CD4-positive, alpha-beta T cell treated with Interleukin-4 for 4 hours (primary cell): ENCODE results near the gene LMO7.

ENCODE experiments used
- DNase-seq: peaks from one replicate; pipeline ENCODE4 v3.0.0-alpha.2; 2020

The LMO7 gene

DNA sequence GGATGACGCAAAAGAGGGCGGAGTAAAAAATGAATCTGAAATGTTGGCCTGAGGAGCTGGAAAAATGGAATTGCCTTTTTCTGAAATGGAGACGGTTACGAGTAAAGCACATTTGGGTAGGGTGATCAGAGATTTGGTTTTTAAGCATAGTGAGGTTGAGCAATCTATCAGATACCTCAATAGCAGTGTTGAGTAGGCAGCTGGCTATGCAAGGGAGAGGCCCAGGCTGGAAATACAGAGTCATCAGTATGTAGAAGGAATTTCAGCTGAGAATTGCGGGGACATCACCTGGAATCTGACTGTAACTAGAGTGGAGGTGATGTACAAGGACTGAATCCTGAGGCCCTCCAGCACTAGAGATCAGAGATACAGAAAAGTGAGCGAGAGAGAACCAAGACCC is 224.8 kb downstream of the LMO7 start:
- no peak for DNase-seq

DNA sequence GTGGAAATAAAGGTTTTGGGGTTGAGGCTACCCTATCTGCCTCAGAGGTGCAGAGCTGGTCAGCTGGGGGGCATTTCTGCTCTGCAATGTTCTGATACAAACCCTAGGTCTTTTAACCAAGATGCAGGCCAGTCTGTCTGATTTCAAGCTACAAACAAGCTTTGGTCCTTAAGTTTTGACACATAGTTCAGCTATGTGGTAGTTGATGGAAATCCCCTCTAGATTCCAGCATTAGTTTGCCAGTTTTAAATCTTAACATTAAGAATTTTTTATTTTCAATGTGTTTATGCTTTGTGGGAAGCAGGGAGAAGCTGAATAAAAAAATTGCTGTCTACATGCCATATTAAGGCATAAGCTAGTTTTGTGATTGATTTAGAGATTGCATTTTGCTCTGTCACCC is 225.7 kb downstream of the LMO7 start:
- DNase-seq, result no peak

DNA sequence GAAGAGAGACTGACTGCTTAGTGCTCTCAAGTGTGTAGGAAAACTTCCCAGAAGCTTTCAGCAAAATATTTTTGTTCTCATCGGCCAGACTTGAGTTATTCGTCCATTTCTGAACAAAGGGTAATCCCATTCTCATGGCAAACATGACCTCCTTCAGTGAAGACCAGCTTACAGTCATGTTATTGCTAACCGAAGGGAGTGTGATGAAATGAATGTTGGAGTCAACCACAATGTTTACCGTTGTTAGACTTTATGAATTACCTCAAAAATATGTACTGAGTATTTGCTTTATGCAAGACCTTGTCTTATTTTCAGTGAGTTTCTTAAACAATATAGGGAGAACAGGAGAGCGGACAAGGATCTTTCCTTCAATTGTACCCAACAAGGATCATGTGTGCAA is 228.6 kb downstream of the LMO7 start:
- no peak for DNase-seq

GRCh38 chr13:75867379-75868117 is 231.4 kb downstream of the LMO7 start:
- DNase-seq, result no peak

DNA sequence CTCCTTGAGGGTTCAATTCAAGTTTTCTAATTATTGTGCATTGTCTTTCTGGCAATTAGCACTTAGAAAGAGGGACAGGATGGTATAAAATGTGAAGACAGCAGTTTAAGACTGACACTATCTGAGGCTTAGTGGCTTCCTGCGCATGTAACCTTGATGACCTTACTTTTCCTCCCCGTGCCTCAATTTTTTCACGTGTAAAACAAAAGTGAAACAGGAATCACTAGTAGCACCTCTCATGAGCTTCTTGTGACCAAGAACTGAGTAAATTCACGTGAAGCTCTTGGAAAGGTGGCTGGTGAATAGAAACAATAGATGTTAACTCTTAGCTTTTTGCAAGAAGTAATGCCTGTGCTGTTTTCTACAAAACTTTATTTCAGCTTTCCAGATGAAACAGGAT is 233.9 kb downstream of the LMO7 start:
- peak; percentile 32 for DNase-seq

DNA sequence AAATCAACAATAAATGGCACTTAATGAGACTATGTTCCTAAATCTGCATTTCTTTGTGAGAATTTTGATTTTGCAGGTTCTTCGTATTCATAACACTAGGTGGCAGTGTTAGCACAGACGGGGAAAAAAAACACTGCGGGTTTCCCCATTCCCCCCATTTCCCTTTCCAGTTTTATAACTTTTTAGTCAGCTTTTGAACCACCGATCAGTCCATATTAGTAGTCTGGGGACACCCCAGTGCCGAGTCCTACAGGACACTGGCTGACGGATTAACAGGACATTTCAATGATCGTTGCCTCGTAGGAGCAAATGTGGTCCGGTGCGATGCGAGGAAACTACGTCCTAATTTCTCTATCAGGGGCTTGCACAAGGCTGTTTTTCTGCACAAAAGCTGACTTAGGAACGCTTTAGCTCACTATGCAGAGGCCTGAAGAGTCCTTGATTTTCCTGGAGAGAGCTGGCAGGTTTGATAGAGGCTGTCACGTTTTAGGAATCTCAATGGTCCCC is 234.3 kb downstream of the LMO7 start:
- DNase-seq, result peak; percentile 37

DNA sequence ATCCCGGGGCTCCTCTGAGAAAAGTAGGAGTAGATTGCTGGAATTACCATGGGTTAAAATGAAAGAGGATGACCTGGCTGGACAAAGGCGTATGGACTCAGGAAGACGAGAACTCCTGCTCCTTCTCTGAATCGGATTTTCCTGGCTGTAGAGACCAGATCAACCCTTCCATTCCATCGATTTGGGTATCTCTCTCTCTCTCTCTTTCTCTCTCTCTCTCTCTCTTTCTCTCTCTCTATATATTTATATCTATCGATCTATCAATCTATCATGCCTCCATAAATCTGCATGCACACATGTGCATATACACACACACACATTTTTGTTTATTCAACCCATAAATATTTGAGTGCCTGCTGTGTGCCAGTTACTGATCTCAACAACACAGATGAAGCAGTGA is 234.9 kb downstream of the LMO7 start:
- DNase-seq, result no peak

- DNase-seq, result no peak
Observed at GRCh38 chr13:75872980-75873379, 236.8 kb downstream of the LMO7 start.

DNA sequence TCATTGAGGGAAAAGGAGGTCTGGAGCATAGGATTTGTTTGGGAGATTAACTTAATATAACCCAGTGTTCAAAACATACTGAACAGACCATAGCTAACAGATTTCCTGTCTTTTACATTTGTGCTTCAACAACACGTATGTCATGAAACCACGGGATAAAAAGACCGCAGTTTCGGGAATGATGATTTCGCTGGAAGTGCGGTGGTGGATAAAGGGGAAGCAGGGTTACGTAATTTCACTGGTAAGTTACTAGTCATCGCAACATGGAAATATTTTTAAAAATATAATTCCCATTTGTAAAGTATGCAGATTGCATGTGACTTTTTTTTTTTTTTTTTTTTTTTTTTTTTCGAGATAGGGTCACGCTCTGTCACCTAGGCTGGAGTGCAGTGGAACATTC is 237.4 kb downstream of the LMO7 start:
- DNase-seq, result no peak

- no peak for DNase-seq
Observed at GRCh38 chr13:75875450-75875849, 239.3 kb downstream of the LMO7 start.

DNA sequence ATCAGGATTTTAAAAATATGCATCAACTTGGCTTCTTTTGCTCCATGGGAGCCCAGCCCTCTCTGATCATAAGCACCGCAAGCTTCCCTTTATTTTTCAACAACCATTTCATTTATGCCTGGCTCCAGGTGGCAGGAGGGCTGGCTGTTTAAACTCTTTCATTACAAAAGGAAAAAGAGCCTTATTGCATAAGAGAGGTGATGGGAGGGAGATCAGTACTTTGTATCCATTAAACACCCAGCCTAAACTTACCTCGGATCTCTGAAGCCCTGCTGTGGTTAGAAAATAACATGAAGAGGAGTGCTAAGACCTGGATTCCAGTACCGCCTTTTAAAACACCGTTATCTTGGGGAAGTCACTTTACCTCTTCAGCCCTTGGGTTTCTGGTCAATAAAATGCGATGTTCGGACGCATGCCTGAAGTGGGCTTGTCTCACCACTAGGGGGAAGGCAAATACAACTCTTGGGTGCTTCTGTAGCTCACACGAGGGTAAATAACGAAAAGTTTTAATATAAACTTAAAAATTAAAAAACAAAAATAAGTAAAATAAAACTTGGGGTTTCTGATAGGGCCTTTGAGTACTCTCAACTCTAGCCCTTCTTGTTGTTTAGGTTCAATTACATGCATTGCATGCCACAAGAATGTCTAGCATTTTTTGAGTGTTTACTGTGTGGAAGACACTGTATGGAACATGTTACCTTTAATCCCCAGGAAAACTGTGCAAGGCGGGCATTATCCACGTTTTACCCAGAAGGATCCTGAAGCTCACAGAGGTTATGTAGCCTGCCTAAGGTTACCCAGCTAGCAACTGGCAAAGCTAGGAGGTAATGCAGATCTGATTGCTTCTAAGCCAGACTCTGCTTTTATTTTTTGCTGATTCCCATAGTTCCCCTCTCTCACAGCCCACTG is 240.3 kb downstream of the LMO7 start:
- peak; percentile 63 for DNase-seq

DNA sequence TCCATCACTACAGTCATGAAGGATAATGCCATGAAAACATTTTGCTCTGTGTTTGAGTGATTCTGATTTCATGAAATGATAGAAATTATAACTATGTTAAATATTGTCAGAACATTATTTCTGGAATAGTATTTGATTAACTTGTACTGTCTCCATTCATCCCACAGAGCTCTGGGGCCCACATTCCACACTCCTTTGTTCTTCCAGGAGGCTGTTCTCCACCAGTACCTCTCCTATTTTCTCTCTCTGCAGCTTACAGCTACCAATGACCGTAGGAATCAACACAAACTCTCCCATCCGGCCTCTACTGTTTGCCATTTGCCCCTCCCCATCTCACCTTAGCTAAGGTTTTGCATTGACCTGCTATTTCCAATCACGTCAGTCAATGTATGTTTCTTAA is 240.9 kb downstream of the LMO7 start:
- no peak for DNase-seq

- no peak for DNase-seq
Observed at GRCh38 chr13:75879656-75880055, 243.5 kb downstream of the LMO7 start.

- no peak for DNase-seq
Observed at GRCh38 chr13:75881109-75881775, 245.1 kb downstream of the LMO7 start.

GRCh38 chr13:75882261-75882660 is 246.1 kb downstream of the LMO7 start:
- no peak for DNase-seq

DNA sequence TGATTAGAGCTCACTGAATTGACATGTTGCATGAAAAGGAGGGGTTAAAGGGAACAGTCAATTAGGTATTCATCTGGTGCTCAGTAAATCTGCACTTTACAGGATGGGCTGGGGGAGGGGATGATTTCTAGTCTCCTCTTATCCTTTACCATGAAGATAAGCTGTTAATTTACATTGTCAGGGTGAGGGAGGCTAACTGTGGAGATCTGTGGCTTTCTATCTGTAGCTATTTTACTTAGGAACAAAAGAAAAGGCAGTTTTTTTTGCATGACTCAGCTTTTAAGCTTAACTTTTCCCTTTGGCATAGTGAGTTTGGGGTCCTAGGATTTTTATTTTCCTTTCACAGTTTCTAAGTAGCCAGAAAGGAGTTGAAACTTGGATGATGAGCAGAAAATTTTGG is 253.3 kb downstream of the LMO7 start:
- no peak for DNase-seq

GRCh38 chr13:75895168-75895567 is 259.0 kb downstream of the LMO7 start:
- no peak for DNase-seq

DNA sequence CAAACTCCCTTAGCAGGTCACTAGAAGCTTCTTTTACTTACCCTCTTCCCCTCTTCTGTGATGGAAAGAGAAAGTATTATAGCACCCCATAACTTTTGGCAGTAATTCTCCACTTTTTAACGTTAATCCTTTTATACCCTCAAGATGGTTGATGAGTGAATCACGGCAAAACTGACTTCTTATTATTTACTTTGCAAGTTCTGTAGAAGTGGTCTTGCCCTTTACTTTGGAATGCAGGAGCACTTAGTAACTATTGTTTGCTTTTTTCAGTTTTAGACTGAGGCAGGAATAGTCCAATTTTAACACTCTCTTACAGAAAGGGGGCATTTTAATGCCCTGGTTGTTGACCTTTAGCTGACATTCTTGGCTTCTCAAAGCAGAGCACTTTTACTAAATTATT is 260.1 kb downstream of the LMO7 start:
- DNase-seq, result no peak

DNA sequence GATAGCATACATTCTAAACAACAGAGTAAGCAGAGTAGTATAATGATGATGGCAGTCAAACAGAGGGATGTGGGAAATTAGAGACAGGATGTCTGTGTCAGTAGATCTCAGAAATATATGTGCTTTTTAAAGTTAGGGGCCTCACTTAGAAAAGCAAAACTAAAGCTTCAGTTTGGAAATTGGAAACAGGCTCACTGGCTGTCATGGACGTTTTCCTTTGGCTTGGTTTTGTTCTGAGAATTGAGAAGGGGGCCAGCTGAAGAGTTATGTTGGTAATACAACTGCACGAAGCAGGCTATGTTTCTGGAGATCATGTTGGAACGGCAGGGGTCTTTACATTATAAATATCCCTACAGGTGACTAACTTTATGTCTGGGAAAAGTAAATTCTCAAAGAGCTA is 261.3 kb downstream of the LMO7 start:
- no peak for DNase-seq

GRCh38 chr13:75901501-75901900 is 265.4 kb downstream of the LMO7 start:
- no peak for DNase-seq

DNA sequence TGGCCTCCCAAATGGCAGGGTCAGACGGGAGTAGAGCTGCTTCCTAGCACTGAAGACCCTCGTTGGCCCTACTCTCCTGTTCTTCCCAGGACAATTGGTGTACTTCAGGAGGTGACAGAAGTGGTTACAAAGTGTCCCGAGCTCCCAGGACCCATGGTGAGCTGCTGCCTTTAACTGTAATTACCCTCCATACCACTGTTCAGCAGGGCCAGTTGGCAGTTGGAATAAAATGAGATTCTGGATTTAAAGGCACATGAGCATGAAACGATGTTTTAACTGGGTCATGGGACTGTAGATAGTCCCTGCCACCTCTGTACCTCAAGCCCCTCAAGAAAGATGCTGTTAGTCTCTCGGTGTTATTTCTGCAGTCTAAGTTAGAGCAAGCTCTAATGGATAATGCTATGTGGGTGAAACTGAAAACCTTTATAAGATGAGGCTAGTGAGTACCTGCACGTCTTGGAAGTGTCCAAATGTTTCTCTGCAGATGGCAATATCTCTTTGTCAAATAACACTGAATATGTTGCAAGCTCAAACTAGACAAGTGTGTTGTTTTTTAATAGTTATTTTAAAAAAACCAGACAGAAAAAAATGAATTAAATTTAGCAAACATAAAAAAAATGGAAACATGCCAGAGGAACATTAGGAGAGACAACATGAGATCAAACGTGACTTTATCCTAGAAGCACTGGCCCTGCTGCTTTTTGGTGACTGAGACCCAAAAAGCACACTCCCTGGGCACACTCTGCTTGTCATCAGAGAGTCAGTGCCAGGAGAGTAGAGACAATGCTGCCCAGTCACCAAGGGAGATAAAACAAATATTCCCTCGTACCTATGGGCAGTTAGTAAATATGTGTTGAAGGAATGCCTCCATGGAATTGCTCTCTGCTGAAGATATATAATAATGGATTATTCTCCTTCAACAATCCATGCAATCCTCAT is 266.3 kb downstream of the LMO7 start:
- DNase-seq, result no peak

DNA sequence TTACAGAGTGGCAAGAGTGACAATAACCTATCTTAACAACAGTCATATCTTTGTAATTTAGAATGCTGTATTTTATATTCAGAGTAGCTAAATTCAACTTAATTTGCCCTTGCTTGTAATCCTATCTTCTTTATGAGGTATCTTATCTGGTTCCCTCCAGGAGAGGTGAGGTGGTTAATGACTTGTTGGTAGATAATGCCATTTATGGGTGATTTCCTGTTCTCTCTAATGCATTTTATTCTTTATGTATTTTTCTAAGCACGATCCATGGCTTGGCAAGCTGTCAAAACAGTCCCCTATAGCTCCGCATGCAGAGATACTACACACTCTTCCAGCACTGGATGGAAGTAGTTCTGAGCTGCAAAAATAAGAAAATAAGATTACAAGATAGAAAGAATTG is 267.9 kb downstream of the LMO7 start:
- no peak for DNase-seq
